Measurements from ENCODE around the gene SLC52A1. TPM values are rescaled to one million over a fixed set of nuclear protein-coding genes. Genes with fewer than 3 reads are reported as not detected.
"Not testable (repeated sequence)": the region's sequence is repeated elsewhere in the genome, so short reads cannot be mapped to it uniquely, and the experiment has no call there.

Gene SLC52A1
- polyA plus RNA-seq, 12 donors, result 0.05 to 0.45 (median 0.20) TPM; not detected in 3

DNA sequence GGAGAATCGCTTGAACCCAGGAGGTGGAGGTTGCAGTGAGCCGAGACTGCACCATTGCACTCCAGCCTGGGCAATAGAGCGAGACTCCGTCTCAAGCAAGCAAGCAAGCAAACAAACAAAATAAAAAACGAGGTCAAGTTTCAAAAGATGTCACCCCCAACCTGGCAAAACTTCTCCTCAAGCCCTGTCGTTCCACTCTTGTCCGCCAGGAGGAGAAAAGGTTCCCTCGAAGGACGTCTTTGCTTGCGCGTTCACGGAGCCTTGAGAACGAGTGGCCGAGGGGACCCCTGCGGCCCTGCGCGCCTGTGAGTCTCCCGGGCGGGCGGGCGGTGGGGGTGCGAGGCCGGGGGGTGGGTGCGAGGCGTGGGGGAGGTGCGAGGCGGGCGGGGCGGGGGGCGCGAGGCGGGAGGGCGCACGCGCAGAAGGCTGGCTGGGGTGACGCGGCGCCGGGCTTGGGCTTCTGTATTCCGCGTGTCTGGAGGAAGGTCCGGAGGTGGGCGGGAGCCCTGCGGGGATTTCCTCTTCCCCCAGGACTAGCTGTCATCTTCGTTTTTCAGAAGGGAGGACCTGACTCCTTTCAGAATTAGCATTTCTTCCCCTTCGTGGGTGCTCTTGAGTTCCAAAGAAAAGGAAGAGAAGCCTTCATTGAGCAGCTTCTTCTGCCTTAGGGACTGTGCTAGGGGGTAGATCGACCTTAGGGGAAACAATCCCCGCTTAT, 3.7 kb downstream of the SLC52A1 start:
- peak; percentile 85 for DNase-seq

DNA sequence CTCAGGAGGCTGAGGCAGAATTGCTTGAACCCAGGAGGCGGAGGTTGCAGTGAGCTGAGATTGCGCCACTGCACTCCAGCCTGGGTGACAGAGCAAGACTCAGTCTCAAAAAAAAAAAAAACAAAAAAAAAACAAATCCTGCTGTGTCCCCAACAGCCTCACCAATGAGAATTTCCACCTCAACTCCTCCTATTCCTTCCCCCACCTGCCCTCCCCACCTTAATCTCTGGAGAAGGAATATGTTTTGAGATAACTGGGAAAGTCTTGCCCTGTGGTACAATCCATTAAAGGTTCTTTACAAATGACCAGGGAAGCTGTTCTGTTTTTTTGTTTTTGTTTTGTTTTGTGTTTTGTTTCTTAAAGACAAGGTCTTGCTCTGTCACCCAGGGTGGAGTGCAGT, 5.1 kb downstream of the SLC52A1 start:
- not testable (repeated sequence) for DNase-seq

DNA sequence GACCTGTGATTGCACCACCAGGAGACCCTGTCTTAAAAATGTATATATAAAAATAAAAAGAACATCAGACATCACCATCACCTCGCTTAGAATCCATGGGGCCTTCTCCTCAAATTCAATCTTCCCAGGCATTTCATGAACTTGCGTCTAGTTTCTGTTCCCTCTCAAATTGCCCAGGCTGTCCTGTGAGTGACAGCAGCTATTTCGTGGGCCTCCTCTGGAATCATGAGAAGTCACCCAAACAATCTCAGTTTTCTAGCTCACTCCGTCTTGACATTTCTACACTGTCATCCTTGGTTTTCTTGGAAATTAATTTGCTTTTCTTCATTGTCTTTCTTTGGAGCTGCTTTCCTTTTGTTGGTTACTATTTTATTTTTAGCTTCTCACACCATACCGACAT, 7.3 kb downstream of the SLC52A1 start:
- no peak for DNase-seq

DNA sequence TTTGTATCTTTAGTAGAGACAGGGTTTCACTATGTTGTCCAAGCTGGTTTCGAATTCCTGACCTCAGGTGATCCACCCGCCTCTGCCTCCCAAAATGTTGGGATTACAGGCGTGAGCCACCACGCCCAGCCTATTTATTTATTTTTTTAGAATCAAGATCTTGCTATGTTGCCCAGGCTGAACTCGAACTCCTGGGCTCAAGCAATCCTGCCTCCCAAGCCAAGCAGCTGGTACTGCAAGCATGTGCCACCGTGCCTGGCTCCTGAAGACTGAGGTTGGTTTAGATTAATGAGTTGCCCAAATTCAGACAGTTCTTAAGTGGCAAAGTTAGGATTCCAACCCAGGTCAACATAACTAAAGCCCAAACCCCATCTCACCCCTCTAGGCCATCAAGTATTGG, 7.9 kb downstream of the SLC52A1 start:
- no peak for DNase-seq

DNA sequence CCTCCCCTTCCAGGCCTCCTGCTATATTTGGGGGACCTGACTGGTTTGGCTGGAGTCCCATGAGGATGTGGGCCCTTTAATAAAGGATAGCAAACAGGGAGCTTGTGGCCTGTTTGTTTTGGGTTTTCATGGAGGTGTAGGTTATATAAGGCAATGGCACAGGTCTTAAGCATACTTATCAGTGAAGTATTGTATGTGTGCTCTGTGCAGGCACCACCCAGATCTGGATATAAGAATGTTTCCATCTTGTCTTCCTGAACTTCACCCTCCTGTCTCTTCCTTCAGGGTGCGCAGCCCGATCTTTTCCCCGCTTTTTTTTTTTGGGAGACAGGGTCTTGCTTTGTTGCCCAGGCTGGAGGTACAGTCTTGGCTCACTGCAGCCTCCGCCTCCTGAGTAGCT, 10.6 kb downstream of the SLC52A1 start:
- DNase-seq, result no peak

DNA sequence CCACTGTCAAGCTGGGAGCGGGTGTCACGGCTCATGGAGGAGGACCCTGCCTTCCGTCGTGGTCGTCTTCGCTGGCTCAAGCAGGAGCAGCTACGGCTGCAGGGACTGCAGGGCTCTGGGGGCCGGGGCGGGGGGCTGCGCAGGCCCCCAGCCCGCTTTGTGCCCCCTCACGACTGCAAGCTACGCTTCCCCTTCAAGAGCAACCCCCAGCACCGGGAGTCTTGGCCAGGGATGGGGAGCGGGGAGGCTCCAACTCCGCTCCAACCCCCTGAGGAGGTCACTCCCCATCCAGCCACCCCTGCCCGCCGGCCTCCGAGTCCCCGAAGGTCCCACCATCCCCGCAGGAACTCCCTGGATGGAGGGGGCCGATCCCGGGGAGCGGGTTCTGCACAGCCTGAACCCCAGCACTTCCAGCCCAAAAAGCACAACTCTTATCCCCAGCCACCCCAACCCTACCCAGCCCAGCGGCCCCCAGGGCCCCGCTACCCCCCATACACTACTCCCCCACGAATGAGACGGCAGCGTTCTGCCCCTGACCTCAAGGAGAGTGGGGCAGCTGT, 11.6 kb downstream of the SLC52A1 start:
- no peak for DNase-seq

DNA sequence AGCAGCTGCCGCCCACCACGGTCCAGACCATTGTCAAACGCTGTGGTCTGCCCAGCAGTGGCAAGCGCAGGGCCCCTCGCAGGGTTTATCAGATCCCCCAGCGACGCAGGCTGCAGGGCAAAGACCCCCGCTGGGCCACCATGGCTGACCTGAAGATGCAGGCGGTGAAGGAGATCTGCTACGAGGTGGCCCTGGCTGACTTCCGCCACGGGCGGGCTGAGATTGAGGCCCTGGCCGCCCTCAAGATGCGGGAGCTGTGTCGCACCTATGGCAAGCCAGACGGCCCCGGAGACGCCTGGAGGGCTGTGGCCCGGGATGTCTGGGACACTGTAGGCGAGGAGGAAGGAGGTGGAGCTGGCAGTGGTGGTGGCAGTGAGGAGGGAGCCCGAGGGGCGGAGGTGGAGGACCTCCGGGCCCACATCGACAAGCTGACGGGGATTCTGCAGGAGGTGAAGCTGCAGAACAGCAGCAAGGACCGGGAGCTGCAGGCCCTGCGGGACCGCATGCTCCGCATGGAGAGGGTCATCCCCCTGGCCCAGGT, 13.0 kb downstream of the SLC52A1 start:
- no peak for DNase-seq

DNA sequence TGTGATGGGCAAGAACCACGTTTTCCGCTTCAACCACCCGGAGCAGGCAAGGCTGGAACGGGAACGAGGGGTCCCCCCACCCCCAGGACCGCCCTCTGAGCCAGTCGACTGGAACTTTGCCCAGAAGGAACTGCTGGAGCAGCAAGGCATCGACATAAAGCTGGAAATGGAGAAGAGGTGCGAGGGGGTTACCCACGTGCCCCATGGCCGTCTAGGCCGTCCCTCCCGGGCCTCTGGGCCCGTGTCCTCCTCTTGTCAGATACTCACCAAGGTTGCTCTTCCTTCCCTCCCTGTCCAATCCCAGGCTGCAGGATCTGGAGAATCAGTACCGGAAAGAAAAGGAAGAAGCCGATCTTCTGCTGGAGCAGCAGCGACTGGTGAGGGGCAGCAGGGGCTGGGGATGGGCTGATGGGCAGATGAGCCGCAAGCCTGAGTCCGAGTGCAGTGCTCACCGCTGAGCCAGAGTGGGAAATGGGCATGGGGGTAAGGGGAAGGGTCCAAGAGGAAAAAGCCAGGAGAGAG, 14.7 kb downstream of the SLC52A1 start:
- DNase-seq, result no peak

DNA sequence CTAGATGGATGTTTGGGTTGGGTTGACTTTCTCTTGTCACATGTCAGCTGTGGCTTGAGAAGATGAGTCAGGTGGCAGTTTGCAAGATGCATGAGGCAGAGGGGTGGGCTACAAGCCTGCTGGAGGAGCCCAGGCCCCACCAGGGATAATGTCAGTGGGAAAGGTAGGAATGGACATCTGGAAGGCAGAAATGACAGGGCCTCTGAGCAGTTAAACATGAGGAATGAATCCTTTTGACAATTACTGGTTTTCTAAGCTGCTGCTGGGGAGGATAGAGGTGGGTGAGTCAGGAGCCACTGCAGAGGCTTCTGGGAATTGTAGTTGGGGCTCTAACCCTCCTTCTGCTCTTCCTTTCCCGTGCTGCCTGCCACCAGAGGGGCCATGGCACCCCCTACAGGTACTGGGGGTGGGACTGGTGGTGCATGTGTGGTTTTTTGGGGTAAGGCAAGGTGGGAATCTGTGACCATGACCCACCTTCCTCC, 15.7 kb downstream of the SLC52A1 start:
- DNase-seq, result no peak

DNA sequence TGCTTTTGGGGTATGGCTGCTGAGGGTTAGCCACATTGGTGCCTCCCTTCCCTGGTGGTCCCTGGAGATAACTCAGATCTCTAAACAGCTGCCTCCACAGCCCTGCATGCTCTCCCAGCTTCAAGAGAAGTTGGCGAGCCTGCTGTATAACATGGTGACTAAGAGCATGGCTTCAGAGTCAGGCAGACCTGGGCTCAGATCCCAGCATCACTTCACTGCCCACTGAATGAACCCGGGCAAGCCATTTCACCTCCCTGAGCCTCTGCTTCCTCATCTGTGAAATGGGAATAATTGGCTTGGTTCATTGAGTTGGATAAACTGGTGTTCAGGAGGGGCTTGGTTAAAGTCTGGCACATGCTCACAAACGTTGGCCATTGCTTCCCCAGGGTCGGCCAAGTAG, 20.9 kb downstream of the SLC52A1 start:
- DNase-seq, result no peak

DNA sequence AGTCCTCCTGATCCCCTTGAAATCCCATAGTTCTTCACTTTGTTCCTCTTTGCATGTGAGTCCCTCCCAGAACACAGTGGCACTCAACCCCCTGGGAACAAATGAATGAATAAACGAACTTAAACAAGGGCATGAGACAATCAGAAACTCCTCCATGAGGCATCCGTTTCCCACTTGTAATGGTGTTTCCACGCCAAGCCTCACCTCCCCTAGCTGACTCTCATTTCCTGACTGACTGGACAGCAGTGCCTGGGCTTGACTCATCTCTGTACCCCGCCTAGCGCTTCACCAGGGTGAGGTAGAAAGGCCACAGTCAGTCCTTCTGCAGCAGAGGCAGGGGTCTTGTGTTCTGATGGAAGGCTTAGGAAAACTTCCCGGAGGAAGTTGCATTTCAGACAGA, 23.3 kb downstream of the SLC52A1 start:
- DNase-seq, result no peak

DNA sequence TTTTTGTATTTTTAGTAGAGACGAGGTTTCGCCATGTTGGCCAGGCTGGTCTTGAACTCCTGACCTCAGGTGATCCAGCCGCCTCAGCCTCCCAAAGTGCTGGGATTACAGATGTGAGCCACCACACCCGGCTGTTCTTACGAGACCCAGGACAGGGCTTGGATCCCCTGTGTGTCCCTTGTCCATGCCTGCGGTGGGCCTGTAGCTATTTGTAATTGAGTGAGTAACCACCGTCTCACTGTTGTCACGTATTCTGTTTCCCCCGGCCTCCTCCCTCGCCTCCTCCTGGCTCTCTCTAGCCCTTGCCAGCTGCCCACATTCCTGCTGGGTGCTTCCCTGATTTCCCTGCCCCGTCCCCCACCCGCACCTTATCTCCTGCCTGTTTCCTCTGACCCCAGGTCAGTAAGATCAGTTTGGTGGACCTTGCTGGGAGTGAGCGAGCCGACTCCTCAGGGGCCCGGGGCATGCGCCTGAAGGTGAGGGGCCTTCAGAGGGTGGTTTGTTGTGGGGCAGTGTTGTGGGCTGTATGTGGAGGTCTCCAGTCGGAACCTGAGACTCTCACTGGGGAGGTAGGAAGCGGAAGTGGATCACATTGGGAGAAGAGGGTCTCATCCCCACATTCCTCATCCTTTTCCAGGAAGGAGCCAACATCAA, 31.9 kb downstream of the SLC52A1 start:
- DNase-seq, result no peak

DNA sequence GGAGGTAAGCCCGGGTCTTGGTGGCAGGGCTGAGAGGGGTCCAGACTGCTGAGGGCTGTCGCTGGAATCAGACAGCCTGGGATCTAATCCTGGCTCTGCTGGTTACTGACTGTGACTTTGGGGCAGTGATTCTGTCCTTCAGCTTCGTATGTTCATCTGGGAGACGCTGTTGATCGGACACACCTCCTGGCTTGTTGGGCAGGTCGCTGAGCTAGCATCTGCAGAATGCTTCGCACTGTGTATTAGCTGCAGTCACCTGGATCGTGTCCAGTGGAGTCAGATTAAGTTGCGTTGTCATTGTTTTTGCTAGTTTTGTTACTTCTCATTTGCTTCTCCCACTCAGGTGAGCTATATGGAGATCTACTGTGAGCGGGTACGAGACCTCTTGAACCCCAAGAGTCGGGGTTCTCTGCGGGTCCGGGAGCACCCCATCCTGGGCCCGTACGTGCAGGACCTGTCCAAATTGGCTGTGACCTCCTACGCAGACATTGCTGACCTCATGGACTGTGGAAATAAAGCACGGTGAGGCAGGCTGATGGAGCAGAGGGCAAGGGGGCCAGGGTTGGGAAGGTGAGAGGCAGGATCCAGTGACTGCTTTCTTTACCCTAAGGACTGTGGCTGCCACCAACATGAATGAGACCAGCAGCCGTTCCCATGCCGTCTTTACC, 33.0 kb downstream of the SLC52A1 start:
- DNase-seq, result no peak

DNA sequence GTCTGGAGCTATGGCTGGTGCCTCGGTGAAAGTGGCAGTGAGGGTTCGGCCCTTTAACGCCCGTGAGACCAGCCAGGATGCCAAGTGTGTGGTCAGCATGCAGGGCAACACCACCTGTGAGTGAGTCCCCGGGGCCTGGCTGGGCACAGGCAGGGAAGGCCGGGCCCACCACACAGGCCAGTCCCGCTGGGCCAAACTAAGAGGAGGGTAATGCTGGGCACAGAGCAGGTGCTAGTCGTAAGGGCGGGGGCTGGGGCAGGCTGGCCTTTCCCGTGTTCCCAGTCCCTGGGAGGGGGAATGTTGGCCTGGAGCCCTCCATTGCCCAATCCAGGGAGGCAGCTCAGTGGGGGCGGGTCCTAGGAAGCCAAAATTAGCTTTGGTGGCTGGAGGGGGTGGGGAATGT, 35.0 kb downstream of the SLC52A1 start:
- DNase-seq, result no peak

DNA sequence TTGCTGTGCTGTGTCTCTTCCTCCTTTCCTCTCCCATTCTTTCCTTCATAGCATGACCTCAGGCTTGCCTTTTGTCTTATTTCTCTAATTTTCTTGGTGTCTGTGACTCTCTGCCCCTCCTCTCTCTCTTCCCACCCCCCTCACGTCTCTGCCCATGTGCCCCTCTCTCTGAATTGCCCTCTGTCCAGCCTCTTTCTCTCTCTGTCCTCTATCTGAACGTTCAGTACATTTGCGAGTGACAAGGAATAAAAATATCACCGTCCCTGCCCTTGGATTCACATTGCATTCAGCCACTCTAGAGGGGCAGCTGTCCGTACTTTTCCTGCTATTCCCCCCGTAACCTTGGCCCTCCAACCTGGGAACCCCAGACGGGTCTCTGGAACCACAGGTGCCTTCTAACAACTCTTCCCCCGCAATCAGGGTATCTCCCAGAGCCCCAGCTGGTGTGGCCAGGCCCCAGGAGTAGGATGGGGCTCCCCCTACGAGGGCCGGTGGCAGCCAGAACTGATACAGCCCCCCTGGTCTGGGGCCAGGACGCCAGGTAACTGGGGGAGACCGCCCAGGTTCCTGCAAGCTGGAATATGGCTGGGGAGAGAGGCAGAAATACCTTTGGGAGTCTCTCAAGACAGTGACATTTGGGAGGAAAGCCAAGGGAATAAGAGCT, 35.7 kb downstream of the SLC52A1 start:
- DNase-seq, result no peak

DNA sequence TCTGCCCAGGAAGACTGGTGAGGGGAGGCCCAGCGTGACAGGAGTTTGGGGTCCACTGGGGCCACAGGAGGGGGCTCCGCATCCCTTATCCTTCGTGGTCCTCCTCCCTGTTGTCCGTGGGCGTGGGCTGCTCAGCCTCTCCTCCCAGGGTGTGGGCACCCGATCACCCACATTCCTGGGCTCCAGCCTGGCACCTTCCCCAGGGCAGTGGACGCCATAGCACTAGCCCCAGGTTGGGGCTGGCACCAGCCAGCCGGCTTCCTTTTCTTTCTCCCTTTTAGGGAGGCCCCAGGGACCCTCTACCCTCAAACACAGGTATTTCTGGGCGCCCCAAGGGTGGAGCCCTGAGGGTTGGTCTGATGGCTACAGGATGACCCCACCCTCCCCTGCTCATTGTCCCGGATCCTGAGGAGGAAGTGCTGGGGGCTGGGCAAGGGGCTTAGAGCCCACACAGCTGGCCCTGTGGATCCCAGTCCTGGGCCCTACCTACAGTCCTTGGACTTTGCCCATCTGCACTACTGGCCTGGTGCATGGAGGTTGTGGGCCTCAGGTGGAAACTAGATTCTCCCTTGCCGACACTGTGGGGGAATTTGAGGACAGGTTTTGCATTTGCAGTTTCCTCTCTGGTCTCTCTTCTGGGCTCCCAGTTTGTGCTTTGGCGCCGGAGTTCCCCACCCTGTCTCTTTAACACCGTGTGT, 36.3 kb downstream of the SLC52A1 start:
- no peak for DNase-seq

DNA sequence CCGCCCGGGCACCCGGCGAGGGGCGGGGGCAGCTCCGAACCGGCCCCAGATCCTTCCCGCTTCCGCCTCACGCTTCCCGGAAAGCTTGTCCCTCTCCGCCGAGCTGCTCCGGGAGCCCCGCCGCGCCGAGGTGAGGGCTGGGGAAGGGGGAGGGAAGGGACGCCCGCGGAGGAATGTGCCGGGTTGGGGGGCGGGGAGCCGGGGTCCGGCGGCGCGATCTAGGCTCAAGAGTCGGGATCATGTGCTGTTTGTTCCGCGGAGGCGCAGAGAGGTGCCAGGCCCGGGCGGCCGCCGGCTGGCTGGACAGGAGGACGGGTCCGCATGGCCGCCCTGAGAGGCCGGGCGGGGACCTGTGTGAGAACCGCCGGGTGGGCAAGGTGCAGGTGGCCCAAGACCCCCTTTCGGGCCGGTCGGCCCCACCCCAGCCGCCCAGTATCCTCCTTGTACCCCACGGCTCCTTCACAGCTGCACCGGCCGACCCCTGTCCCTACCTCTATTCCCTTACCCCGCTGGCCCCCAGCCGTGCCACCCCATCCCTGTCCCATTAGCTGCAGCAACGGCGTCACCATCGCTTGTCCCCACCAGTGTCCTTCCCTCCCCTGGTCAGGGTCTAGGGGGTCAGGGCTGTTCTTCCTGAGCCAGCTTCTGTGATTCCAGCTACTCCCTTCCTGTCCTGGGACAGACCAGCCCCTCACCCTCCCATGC, 37.0 kb downstream of the SLC52A1 start:
- DNase-seq, result peak; percentile 25

DNA sequence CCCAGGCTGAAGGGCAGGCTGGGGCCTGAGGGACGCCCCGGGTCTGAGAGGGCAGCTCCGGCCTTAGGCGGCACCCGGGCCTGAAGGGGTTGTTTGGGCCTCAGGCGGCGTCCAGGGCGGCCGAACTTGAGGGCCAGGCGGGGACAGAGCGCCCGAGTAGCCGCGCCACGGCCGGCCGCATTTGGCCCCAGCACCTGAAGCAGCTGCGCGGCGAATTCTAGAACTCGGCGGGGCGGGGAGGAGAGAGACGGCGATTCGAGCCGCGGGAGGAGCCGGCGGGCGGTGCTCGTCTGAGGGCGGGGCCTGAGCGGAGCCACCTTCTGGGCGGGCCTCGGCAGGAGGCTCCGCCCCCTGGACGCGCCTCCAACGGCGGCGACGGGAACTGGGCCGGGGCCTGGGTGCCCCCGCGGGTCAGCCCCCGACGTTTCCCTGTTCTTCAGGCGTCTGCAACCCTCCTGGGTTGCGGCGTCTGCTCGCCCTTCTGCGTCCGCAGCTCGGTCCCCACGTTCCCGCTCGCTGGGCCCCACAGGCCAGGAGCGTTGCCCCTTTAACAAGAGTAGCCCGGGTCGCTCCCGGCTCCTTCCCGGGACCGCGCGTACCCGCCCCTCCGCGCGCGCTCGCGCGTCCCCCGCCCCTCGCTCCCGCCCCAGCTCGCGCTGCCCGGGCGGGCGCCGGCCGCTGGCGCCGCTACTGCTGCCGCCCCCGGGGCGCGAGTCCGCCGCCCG, 37.8 kb downstream of the SLC52A1 start, which contains the start of the genes INCA1 and KIF1C:
INCA1 (minus strand) TSS at position 221 of the 725 bp plus-strand sequence. CDS start 3,085 bp downstream, outside the sequence.
KIF1C (plus strand) TSS at position 649 of the 725 bp plus-strand sequence. CDS start 2,297 bp downstream, outside the sequence.
- DNase-seq, result peak; percentile 91

DNA sequence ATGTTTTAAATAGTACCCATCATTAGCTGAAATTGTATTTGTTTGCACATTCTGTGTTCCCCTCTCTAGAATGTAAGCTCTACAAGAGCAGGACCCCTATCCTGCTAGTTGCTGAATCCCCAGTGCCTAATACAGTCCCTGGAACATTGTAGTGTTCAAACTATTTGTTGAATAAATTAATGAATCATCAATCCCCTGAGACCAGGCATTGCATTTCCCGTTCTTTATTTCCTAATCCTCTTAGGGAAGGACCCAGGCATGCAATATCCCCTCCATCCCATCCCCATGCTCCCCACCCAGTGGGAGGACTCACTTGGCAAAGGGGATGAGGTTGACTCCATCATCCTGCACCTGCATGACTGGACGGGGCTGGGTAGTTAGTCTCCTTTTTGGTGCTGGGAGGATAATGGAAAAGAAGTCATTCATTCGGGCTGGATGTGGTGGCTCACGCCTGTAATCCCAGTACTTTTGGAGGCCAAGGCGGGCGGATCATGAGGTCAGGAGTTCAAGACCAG, 41.1 kb downstream of the SLC52A1 start:
- DNase-seq, result no peak
